Right lobe of liver (tissue), 4 donors: Measurements from ENCODE around the gene NOTCH3.

Experiments used
- POLR2A ChIP-seq: fragments of 450-650 bp; IDR thresholded peaks from one replicate; pipeline ENCODE4 v1.6.1; 2017; ENCODE audit warnings: antibody characterized with exemption, mild to moderate bottlenecking
- TF ChIP-seq, protein P1 (sequence below), 4 donors: fragments of 200-600 bp in 3 of 4; fragments of 450-650 bp in 1 of 4; IDR thresholded peaks; one replicate each; pipeline versions ENCODE4 v1.5.1 to v1.8.0; 2016 to 2022; ENCODE audit warnings: antibody characterized with exemption in 4 of 4, mild to moderate bottlenecking in 2 of 4
- donor health status: DM: no; HTN: no; CAD: no.
- donor health status: DM: no; HTN: no; CAD: no.
- donor health status: DM: no; HTN: yes; CAD: no.

DNA sequence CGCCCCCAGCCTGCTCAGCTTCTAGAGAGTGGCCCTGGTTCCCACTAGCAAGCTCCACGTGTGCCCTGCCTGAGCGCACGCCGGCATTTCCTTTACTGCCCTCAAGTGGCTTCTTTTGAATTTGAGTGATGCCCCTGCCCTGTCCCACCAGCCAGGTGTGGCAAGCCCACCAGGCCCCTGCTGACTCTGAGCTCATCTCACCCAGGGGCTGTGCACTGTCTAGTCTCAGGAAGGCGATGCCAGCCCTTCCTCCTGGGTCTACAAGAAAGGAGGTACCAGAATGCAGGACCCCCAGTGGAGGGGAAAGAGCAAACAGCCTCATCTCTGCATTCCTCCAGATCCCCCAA is 48.7 kb upstream of the NOTCH3 start:
- TF ChIP-seq, protein P1, sequence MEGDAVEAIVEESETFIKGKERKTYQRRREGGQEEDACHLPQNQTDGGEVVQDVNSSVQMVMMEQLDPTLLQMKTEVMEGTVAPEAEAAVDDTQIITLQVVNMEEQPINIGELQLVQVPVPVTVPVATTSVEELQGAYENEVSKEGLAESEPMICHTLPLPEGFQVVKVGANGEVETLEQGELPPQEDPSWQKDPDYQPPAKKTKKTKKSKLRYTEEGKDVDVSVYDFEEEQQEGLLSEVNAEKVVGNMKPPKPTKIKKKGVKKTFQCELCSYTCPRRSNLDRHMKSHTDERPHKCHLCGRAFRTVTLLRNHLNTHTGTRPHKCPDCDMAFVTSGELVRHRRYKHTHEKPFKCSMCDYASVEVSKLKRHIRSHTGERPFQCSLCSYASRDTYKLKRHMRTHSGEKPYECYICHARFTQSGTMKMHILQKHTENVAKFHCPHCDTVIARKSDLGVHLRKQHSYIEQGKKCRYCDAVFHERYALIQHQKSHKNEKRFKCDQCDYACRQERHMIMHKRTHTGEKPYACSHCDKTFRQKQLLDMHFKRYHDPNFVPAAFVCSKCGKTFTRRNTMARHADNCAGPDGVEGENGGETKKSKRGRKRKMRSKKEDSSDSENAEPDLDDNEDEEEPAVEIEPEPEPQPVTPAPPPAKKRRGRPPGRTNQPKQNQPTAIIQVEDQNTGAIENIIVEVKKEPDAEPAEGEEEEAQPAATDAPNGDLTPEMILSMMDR (IDR thresholded peaks at IDR 0.05) = no peak
- TF ChIP-seq POLR2A = no peak
